ENCODE measurements around the gene CAPN11.

- no peak for TF ChIP-seq CTCF (IDR thresholded peaks at IDR 0.05 in 4 of 5, conservative IDR thresholded peaks at IDR 0.05 in 1 of 5)
- TF ChIP-seq POLR2A (IDR thresholded peaks at IDR 0.05): no peak
Measured at GRCh38 chr6:44132476-44132875, 26.1 kb upstream of the CAPN11 start.

All from gastrocnemius medialis (tissue), 4 donors.